ENCODE measurements around the gene MYL12B. TPM values are rescaled to one million over a fixed set of nuclear protein-coding genes. Genes with fewer than 3 reads are reported as not detected.
A peak's percentile ranks its signal among the peaks of the same experiment; 100 is the strongest.

The MYL12B gene
- total and polyA plus RNA-seq, 7 experiments from 2014 or later: 140 to 982 (median 178) TPM

GRCh38 chr18:3262234-3263131, 550 bp downstream of the MYL12B start:
- no peaks in the 10 kb centered on the region for H3K9me3 Mint-ChIP-seq
- H3K27me3 Mint-ChIP-seq: no peaks in the 10 kb centered on the region
- Histone ChIP-seq H3K27me3 (ENCODE audit: control insufficient read depth in 2 of 2, insufficient read depth in 2 of 2, low read length in 2 of 2) (no peaks in the 10 kb centered on the region), H3K36me3 (ENCODE audit: control insufficient read depth in 2 of 3, insufficient read depth in 3 of 3, low read length in 3 of 3) (peaks cover 5 to 16% (median 5%) of the 10 kb centered on the region in 3 experiments), H3K4me1 (ENCODE audit: control insufficient read depth in 2 of 2, insufficient read depth in 2 of 2, low read length in 2 of 2) (peaks cover 58 to 66% of the 10 kb centered on the region in 2 donors), H3K27ac (ENCODE audit: low read depth, low read length) (peak overlapping the region; percentile 96), H3K9me3 (ENCODE audit: control insufficient read depth in 2 of 3, low read length in 3 of 3) (no peaks in the 10 kb centered on the region), H3K4me3 (ENCODE audit: low read length) (peak overlapping the region; percentile 81)
- ChIA-PET CTCF (interaction anchor here (0.8 to 2.1 kb wide), 4 partner anchors 15 to 404 kb away, joined by 3 to 10 read pairs (median 4); partner anchors contain the start of gene MYL12A), POLR2A (interaction anchor here (0.6 to 5.3 kb wide), 21 partner anchors 8 to 343 kb away, joined by 3 to 229 read pairs (median 5); partner anchors contain the start of genes MYL12A and TGIF1)
- H3K27ac Mint-ChIP-seq: peak overlapping the region; percentile 91 to 100 (median 99)
- intact Hi-C loops (cut with micrococcal nuclease): loop anchor here (1.0 to 5.0 kb wide), 9 partner anchors 9 to 690 kb away; partner anchors contain the start of genes LPIN2 (in 1 of the 2), METTL4 (in 1 of the 2), NDC80 (in 1 of the 2) and SMCHD1 (in 1 of the 2)
- peaks cover 50 to 87% (median 83%) of the 10 kb centered on the region in 7 donors for H3K4me1 Mint-ChIP-seq
- ATAC-seq: peak; percentile 19
- DNase-seq: peak in 7 of 9 donors; percentile 24 to 50 (median 43)
- peaks cover 9 to 34% (median 14%) of the 10 kb centered on the region in 5 donors for H3K36me3 Mint-ChIP-seq
- H3K4me3 Mint-ChIP-seq: peak overlapping the region; percentile 87 to 100 (median 96)

GRCh38 chr18:3263132-3263700, 1.3 kb downstream of the MYL12B start:
- H3K36me3 Mint-ChIP-seq: peaks cover 3 to 27% (median 7%) of the 10 kb centered on the region in 5 donors
- no peaks in the 10 kb centered on the region for H3K27me3 Mint-ChIP-seq
- H3K4me1 ChIP-seq (ENCODE audit: control insufficient read depth in 2 of 2, insufficient read depth in 2 of 2, low read length in 2 of 2): peaks cover 59 to 61% of the 10 kb centered on the region in 2 donors
- H3K4me3 ChIP-seq (ENCODE audit: low read length): peak overlapping the region; percentile 81
- no peak for ATAC-seq
- peaks cover 49 to 85% (median 79%) of the 10 kb centered on the region in 7 donors for H3K4me1 Mint-ChIP-seq
- H3K4me3 Mint-ChIP-seq: peak overlapping the region; percentile 87 to 98 (median 91)
- POLR2A ChIA-PET: interaction anchor here (0.7 to 5.3 kb wide), 10 partner anchors 8 to 342 kb away, joined by 3 to 98 read pairs (median 5); partner anchors contain the start of gene MYL12A
- peaks cover 0 to 9% (median 0%) of the 10 kb centered on the region in 3 experiments for H3K36me3 ChIP-seq (ENCODE audit: control insufficient read depth in 2 of 3, insufficient read depth in 3 of 3, low read length in 3 of 3)
- H3K27ac ChIP-seq (ENCODE audit: low read depth, low read length): peak overlapping the region; percentile 96
- peak overlapping the region; percentile 80 to 99 (median 91) for H3K27ac Mint-ChIP-seq
- CTCF ChIA-PET: interaction anchor here (0.8 to 2.1 kb wide), 4 partner anchors 34 to 403 kb away, joined by 3 to 10 read pairs (median 4); no protein-coding TSS in a partner anchor
- no peak for DNase-seq
- no peaks in the 10 kb centered on the region for H3K9me3 ChIP-seq (ENCODE audit: control insufficient read depth in 2 of 3, low read length in 3 of 3)
- no peaks in the 10 kb centered on the region for H3K9me3 Mint-ChIP-seq
- no peaks in the 10 kb centered on the region for H3K27me3 ChIP-seq (ENCODE audit: control insufficient read depth in 2 of 2, insufficient read depth in 2 of 2, low read length in 2 of 2)
- intact Hi-C loops (cut with micrococcal nuclease): loop anchor here (1.0 to 5.0 kb wide), 9 partner anchors 8 to 691 kb away; partner anchors contain the start of genes LPIN2 (in 1 of the 2), METTL4 (in 1 of the 2), NDC80 (in 1 of the 2) and SMCHD1 (in 1 of the 2)

GRCh38 chr18:3264362-3264761, 2.4 kb downstream of the MYL12B start:
- H3K4me3 ChIP-seq (ENCODE audit: low read length): peak overlapping the region; percentile 11
- no peaks in the 10 kb centered on the region for H3K27me3 ChIP-seq (ENCODE audit: control insufficient read depth in 2 of 2, insufficient read depth in 2 of 2, low read length in 2 of 2)
- peaks cover 0 to 23% (median 3%) of the 10 kb centered on the region in 5 donors for H3K36me3 Mint-ChIP-seq
- POLR2A ChIA-PET: interaction anchor here (1.0 to 5.3 kb wide), 4 partner anchors 10 to 330 kb away, joined by 3 to 98 read pairs (median 8); partner anchors contain the start of gene MYL12A
- H3K4me3 Mint-ChIP-seq: peak overlapping the region; percentile 10 to 98 (median 91)
- no peak overlapping the region for H3K27ac ChIP-seq (ENCODE audit: low read depth, low read length)
- ATAC-seq (no peak), DNase-seq (no peak)
- peaks cover 61% of the 10 kb centered on the region in 2 donors for H3K4me1 ChIP-seq (ENCODE audit: control insufficient read depth in 2 of 2, insufficient read depth in 2 of 2, low read length in 2 of 2)
- no peaks in the 10 kb centered on the region for H3K27me3 Mint-ChIP-seq
- peaks cover 0 to 6% (median 0%) of the 10 kb centered on the region in 3 experiments for H3K36me3 ChIP-seq (ENCODE audit: control insufficient read depth in 2 of 3, insufficient read depth in 3 of 3, low read length in 3 of 3)
- H3K27ac Mint-ChIP-seq: peak overlapping the region; percentile 3 to 99 (median 45)
- H3K4me1 Mint-ChIP-seq: peaks cover 56 to 85% (median 79%) of the 10 kb centered on the region in 7 donors
- H3K9me3 ChIP-seq (ENCODE audit: control insufficient read depth in 2 of 3, low read length in 3 of 3): no peaks in the 10 kb centered on the region
- CTCF ChIA-PET: interaction anchor here (0.6 to 2.1 kb wide), 2 partner anchors 15 to 402 kb away, joined by 3 to 10 read pairs; no protein-coding TSS in a partner anchor
- intact Hi-C loops (cut with micrococcal nuclease): loop anchor here in 1 of 2 donors (5.0 kb wide), 4 partner anchors 252 to 692 kb away; partner anchors contain the start of genes LPIN2, METTL4, NDC80 and SMCHD1
- H3K9me3 Mint-ChIP-seq: no peaks in the 10 kb centered on the region

- H3K4me3 Mint-ChIP-seq: peak overlapping the region; percentile 3 to 98 (median 63)
- intact Hi-C loops (cut with micrococcal nuclease): no loop called here
- peaks cover 59 to 85% (median 82%) of the 10 kb centered on the region in 7 donors for H3K4me1 Mint-ChIP-seq
- ATAC-seq (no peak), DNase-seq (no peak)
- no peaks in the 10 kb centered on the region for H3K27me3 Mint-ChIP-seq
- no peaks in the 10 kb centered on the region for H3K9me3 ChIP-seq (ENCODE audit: control insufficient read depth in 2 of 3, low read length in 3 of 3)
- H3K4me3 ChIP-seq (ENCODE audit: low read length): no peak overlapping the region
- ChIA-PET CTCF (interaction anchor here (0.8 to 0.9 kb wide), 2 partner anchors 15 to 173 kb away, joined by 3 to 4 read pairs; no protein-coding TSS in a partner anchor), POLR2A (interaction anchor here (0.6 to 5.3 kb wide), 3 partner anchors 17 to 328 kb away, joined by 3 to 98 read pairs (median 6); partner anchors contain the start of gene MYL12A)
- peaks cover 0 to 1% (median 0%) of the 10 kb centered on the region in 11 donors for H3K9me3 Mint-ChIP-seq
- H3K36me3 ChIP-seq (ENCODE audit: control insufficient read depth in 2 of 3, insufficient read depth in 3 of 3, low read length in 3 of 3): peaks cover 0 to 6% (median 0%) of the 10 kb centered on the region in 3 experiments
- H3K27ac Mint-ChIP-seq: peak overlapping the region in 8 of 9 donors; percentile 15 to 99 (median 77)
- H3K36me3 Mint-ChIP-seq: peaks cover 0 to 21% (median 0%) of the 10 kb centered on the region in 5 donors
- H3K27ac ChIP-seq (ENCODE audit: low read depth, low read length): peak overlapping the region; percentile 30
- no peaks in the 10 kb centered on the region for H3K27me3 ChIP-seq (ENCODE audit: control insufficient read depth in 2 of 2, insufficient read depth in 2 of 2, low read length in 2 of 2)
- peaks cover 56 to 60% of the 10 kb centered on the region in 2 donors for H3K4me1 ChIP-seq (ENCODE audit: control insufficient read depth in 2 of 2, insufficient read depth in 2 of 2, low read length in 2 of 2)
These were observed 3.7 kb downstream of the MYL12B start for GRCh38 chr18:3265564-3266033.

- peak overlapping the region; percentile 36 for H3K27ac ChIP-seq (ENCODE audit: low read depth, low read length)
- H3K9me3 Mint-ChIP-seq: peaks cover 0 to 1% (median 0%) of the 10 kb centered on the region in 11 donors
- H3K36me3 ChIP-seq (ENCODE audit: control insufficient read depth in 2 of 3, insufficient read depth in 3 of 3, low read length in 3 of 3): peaks cover 0 to 6% (median 0%) of the 10 kb centered on the region in 3 experiments
- no peaks in the 10 kb centered on the region for H3K27me3 Mint-ChIP-seq
- no peak overlapping the region for H3K4me3 ChIP-seq (ENCODE audit: low read length)
- no peak for DNase-seq
- ATAC-seq: no peak
- ChIA-PET CTCF (no interaction called here), POLR2A (interaction anchor here (1.3 to 5.3 kb wide), 3 partner anchors 11 to 328 kb away, joined by 4 to 98 read pairs (median 6); partner anchors contain the start of gene MYL12A)
- peaks cover 61 to 85% (median 80%) of the 10 kb centered on the region in 7 donors for H3K4me1 Mint-ChIP-seq
- peak overlapping the region in 8 of 9 donors; percentile 57 to 99 (median 82) for H3K27ac Mint-ChIP-seq
- peaks cover 53 to 60% of the 10 kb centered on the region in 2 donors for H3K4me1 ChIP-seq (ENCODE audit: control insufficient read depth in 2 of 2, insufficient read depth in 2 of 2, low read length in 2 of 2)
- H3K9me3 ChIP-seq (ENCODE audit: control insufficient read depth in 2 of 3, low read length in 3 of 3): no peaks in the 10 kb centered on the region
- H3K27me3 ChIP-seq (ENCODE audit: control insufficient read depth in 2 of 2, insufficient read depth in 2 of 2, low read length in 2 of 2): no peaks in the 10 kb centered on the region
- H3K36me3 Mint-ChIP-seq: peaks cover 0 to 22% (median 0%) of the 10 kb centered on the region in 5 donors
- intact Hi-C loops (cut with micrococcal nuclease): no loop called here
- peak overlapping the region; percentile 7 to 98 (median 60) for H3K4me3 Mint-ChIP-seq
These were observed 4.2 kb downstream of the MYL12B start for GRCh38 chr18:3266062-3266608.

All from naive thymus-derived CD4-positive, alpha-beta T cell (primary cell).